ENCODE data around the gene KRT8. TPM values are rescaled to one million over a fixed set of nuclear protein-coding genes. Genes with fewer than 3 reads are reported as not detected.

The KRT8 gene
- total RNA-seq, 1 experiment from 2014 or later: 179 TPM

DNA sequence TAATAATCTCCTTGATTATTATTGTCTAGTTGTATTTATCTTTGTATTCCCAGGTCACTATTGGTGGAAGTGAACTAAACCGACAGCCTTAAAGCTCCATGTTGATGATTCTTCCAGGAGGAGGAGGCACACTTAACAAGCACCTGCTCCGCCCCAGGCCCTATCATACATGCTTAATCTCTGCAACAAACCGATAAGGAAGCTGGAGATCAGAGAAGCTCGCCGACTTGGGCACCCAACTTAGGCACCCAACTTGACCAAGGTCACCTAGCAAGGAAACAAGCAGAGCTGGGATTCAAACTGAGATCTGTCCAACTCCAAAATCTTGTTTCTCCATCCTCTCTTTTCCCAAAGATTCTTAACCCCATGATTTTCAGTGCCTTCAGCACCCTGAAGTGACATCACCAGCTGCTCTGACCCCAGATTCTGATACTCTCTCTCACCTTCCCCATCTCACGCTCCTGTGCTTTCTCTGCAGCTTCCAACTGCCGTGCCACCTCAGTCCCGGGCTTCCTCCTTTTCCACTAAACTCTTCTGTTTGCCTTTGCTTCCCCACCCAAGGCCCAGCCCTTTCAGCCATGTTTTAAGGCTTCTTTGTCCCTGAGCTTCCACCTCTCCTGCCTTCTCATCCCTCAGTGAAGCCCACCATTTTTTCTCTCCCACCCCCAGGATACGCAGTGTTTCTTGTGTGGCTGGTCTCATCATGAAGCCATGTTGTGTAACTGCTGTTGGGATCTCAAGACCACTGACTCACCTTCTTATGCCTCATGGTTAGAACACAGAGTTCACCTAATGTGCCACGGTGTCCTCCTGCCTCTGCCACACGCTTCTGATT is 37.4 kb upstream of the KRT8 start:
- ChIA-PET CTCF (interaction anchor here (0.6 to 1.8 kb wide), 3 partner anchors 12 to 57 kb away, joined by 4 to 8 read pairs (median 5); partner anchors contain the start of gene KRT8), POLR2A (interaction anchor here (0.9 to 1.0 kb wide), 2 partner anchors 16 to 28 kb away, joined by 5 to 6 read pairs; no protein-coding TSS in a partner anchor)
- Mint-ChIP-seq H3K4me3 (ENCODE audit: unreplicated experiment) (no peak overlapping the region), H3K9me3 (ENCODE audit: unreplicated experiment) (no peaks in the 10 kb centered on the region), H3K4me1 (ENCODE audit: insufficient read depth, unreplicated experiment) (peaks cover 32% of the 10 kb centered on the region), H3K27ac (ENCODE audit: low read depth, unreplicated experiment) (no peak overlapping the region), H3K27me3 (ENCODE audit: insufficient read depth, unreplicated experiment) (no peaks in the 10 kb centered on the region), H3K36me3 (ENCODE audit: insufficient read depth, unreplicated experiment) (no peaks in the 10 kb centered on the region)
- TF ChIP-seq, protein P1, sequence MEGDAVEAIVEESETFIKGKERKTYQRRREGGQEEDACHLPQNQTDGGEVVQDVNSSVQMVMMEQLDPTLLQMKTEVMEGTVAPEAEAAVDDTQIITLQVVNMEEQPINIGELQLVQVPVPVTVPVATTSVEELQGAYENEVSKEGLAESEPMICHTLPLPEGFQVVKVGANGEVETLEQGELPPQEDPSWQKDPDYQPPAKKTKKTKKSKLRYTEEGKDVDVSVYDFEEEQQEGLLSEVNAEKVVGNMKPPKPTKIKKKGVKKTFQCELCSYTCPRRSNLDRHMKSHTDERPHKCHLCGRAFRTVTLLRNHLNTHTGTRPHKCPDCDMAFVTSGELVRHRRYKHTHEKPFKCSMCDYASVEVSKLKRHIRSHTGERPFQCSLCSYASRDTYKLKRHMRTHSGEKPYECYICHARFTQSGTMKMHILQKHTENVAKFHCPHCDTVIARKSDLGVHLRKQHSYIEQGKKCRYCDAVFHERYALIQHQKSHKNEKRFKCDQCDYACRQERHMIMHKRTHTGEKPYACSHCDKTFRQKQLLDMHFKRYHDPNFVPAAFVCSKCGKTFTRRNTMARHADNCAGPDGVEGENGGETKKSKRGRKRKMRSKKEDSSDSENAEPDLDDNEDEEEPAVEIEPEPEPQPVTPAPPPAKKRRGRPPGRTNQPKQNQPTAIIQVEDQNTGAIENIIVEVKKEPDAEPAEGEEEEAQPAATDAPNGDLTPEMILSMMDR (IDR thresholded peaks at IDR 0.05; ENCODE audit: unreplicated experiment): no peak
- intact Hi-C loops (cut with micrococcal nuclease): no loop called here
- BruUV-seq (replicated peaks): no TSS peak
- DNase-seq (ENCODE audit: unreplicated experiment): no peak

DNA sequence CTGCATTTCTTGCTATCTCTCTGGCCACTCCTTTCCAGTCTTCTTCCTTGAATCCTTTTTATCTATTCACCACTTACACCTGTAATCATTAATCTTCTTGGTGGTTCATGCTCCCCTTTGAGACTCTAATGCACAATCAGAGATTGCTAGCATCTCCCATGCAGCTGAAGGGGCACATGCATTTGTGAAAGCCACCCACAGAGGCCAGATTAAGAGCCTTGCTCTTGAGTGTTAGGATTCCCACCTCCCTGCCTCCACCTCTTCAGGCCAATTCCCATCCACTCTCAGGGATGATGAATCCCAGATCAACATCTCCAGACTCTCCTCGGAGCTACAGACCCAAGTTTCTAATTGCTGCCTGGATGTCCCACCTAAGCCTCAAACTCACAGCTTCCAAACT is 24.7 kb upstream of the KRT8 start:
- H3K27me3 Mint-ChIP-seq (ENCODE audit: insufficient read depth, unreplicated experiment): no peaks in the 10 kb centered on the region
- CTCF ChIA-PET: no interaction called here
- no TSS peak for BruUV-seq (replicated peaks)
- TF ChIP-seq, protein P1 (IDR thresholded peaks at IDR 0.05; ENCODE audit: unreplicated experiment): no peak
- H3K27ac Mint-ChIP-seq (ENCODE audit: low read depth, unreplicated experiment): no peak overlapping the region
- no peaks in the 10 kb centered on the region for H3K9me3 Mint-ChIP-seq (ENCODE audit: unreplicated experiment)
- H3K4me3 Mint-ChIP-seq (ENCODE audit: unreplicated experiment): no peak overlapping the region
- intact Hi-C loops (cut with micrococcal nuclease): no loop called here
- POLR2A ChIA-PET: interaction anchor here (0.9 kb wide), 1 partner anchor 14 kb away, joined by 3 read pairs; no protein-coding TSS in a partner anchor
- H3K4me1 Mint-ChIP-seq (ENCODE audit: insufficient read depth, unreplicated experiment): peaks cover 26% of the 10 kb centered on the region
- no peak for DNase-seq (ENCODE audit: unreplicated experiment)
- H3K36me3 Mint-ChIP-seq (ENCODE audit: insufficient read depth, unreplicated experiment): no peaks in the 10 kb centered on the region

DNA sequence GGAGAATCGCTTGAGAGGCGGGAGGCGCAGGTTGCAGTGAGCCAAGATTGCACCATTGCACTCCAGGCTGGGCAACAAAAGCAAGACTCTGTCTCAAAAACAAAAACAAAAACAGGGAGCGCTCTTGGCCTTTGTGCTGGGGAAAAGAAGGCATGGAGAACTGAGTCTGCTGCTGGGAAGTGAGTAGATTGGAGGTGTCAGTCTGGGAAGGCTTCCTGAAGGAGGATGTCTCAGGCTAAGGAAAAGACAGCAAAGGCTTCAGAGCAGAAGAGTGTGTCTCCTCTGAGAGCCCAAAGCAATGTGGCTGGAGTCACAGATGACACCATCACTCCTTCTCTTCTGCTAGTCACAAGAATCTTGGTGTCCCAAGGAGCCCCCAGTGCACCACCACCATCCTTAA is 23.1 kb upstream of the KRT8 start:
- H3K4me3 Mint-ChIP-seq (ENCODE audit: unreplicated experiment): no peak overlapping the region
- no peaks in the 10 kb centered on the region for H3K27me3 Mint-ChIP-seq (ENCODE audit: insufficient read depth, unreplicated experiment)
- peak overlapping the region; percentile 94 for H3K27ac Mint-ChIP-seq (ENCODE audit: low read depth, unreplicated experiment)
- no peak for DNase-seq (ENCODE audit: unreplicated experiment)
- H3K9me3 Mint-ChIP-seq (ENCODE audit: unreplicated experiment): no peaks in the 10 kb centered on the region
- TF ChIP-seq, protein P1 (IDR thresholded peaks at IDR 0.05; ENCODE audit: unreplicated experiment): no peak
- no peaks in the 10 kb centered on the region for H3K36me3 Mint-ChIP-seq (ENCODE audit: insufficient read depth, unreplicated experiment)
- intact Hi-C loops (cut with micrococcal nuclease): loop anchor here (2.0 kb wide), 1 partner anchor 23 kb away; the partner anchor contains the start of gene KRT8
- ChIA-PET CTCF (no interaction called here), POLR2A (interaction anchor here (1.0 kb wide), 1 partner anchor 20 kb away, joined by 4 read pairs; no protein-coding TSS in a partner anchor)
- peaks cover 26% of the 10 kb centered on the region for H3K4me1 Mint-ChIP-seq (ENCODE audit: insufficient read depth, unreplicated experiment)
- BruUV-seq (replicated peaks): no TSS peak

GRCh38 chr12:52926596-52927234 is 21.8 kb upstream of the KRT8 start:
- TF ChIP-seq, protein P1 (IDR thresholded peaks at IDR 0.05; ENCODE audit: unreplicated experiment): no peak

More at GRCh38 chr12:52926596-52927234, 21.8 kb upstream of the KRT8 start:
- H3K36me3 Mint-ChIP-seq (ENCODE audit: insufficient read depth, unreplicated experiment): no peaks in the 10 kb centered on the region
- ChIA-PET POLR2A (interaction anchor here (1.0 to 1.3 kb wide), 2 partner anchors 16 to 18 kb away, joined by 4 to 5 read pairs; no protein-coding TSS in a partner anchor), CTCF (interaction anchor here (0.6 to 1.1 kb wide), 5 partner anchors 9 to 769 kb away, joined by 3 to 5 read pairs (median 3); no protein-coding TSS in a partner anchor)
- no peaks in the 10 kb centered on the region for H3K27me3 Mint-ChIP-seq (ENCODE audit: insufficient read depth, unreplicated experiment)
- H3K27ac Mint-ChIP-seq (ENCODE audit: low read depth, unreplicated experiment): peak overlapping the region; percentile 94
- peaks cover 26% of the 10 kb centered on the region for H3K4me1 Mint-ChIP-seq (ENCODE audit: insufficient read depth, unreplicated experiment)
- BruUV-seq (replicated peaks): no TSS peak
- no peak overlapping the region for H3K4me3 Mint-ChIP-seq (ENCODE audit: unreplicated experiment)
- DNase-seq (ENCODE audit: unreplicated experiment): no peak
- intact Hi-C loops (cut with micrococcal nuclease): loop anchor here (2.0 kb wide), 1 partner anchor 22 kb away; the partner anchor contains the start of gene KRT8
- no peaks in the 10 kb centered on the region for H3K9me3 Mint-ChIP-seq (ENCODE audit: unreplicated experiment)
